ENCODE data around the gene GMFB. TPM values are rescaled to one million over a fixed set of nuclear protein-coding genes. Genes with fewer than 3 reads are reported as not detected.

GMFB gene
- total and polyA plus RNA-seq, 9 of the 15 experiments (the other 6 are each of a cell fraction or from before 2014, with no cell fraction given): 14.0 to 31.7 (median 20.5) TPM

DNA sequence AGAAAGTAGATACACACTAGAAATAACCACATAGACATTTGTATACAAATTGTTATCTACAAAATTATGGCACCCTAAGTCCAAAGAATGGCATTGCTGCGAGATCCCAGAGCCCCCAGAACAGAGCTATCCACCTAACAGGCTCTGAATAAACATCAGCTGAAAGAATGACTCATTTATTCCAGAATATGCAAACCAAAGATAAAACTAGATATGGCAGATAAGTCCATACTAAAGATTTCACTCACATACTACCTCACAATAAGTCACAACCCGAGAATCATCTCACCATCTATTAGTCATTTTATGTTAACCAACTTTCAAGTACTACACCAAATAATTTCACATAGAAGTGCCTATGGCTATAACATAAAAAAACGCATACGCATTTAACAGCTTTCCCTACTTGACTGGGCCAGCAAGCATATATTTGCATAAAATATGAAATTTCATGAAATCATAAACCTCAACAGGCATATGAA is 53.2 kb downstream of the GMFB start:
- in situ Hi-C loops (cut with MboI) (no loop called here), intact Hi-C loops (cut with micrococcal nuclease) (no loop called here)
- ChIA-PET POLR2A (interaction anchor here (1.2 to 1.8 kb wide), 6 partner anchors 8 to 38 kb away, joined by 3 to 7 read pairs (median 6); no protein-coding TSS in a partner anchor), CTCF (ENCODE audit: low intra/inter-chr PET ratio) (no interaction called here)
- peak overlapping the region; percentile 29; the same call in 1 of the 2 replicates for H3K4me2 ChIP-seq (ENCODE audit: insufficient read depth, low read length)
- no peaks in the 10 kb centered on the region for H3K9me1 ChIP-seq (ENCODE audit: control insufficient read depth, insufficient read depth, low read length)
- 0% methylated on average over 4 of the region's 4 CpGs for WGBS (ENCODE audit: insufficient coverage, low coverage, missing lambda C conversion rate)
- H3K27ac ChIP-seq (ENCODE audit: extremely low read depth, low read depth, low read length): peak overlapping the region; percentile 49; the same call in 2 of the 3 replicates
- no peaks in the 10 kb centered on the region for H3K27me3 ChIP-seq (ENCODE audit: control insufficient read depth in 2 of 2, insufficient read depth in 2 of 2, low read length in 2 of 2)
- H3K9me3 ChIP-seq (replicated peaks; ENCODE audit: control insufficient read depth, insufficient read depth, low read depth, low read length): no peaks in the 10 kb centered on the region
- H3K9ac ChIP-seq (ENCODE audit: insufficient read depth in 1 of 2, low read depth in 2 of 2, low read length in 2 of 2): peak overlapping the region in 1 of 2 experiments; percentile 13; a peak in 1 of 4 replicates
- peaks cover 93% of the 10 kb centered on the region for H3K79me2 ChIP-seq (ENCODE audit: control insufficient read depth, insufficient read depth, low read length)
- DNase-seq (ENCODE audit: extremely low read depth in 1 of 4, low spot score in 3 of 4): peak; percentile 17 to 41 (median 20)
- peak; percentile 73 for FAIRE-seq
- H3K36me3 ChIP-seq (ENCODE audit: control insufficient read depth, insufficient read depth, low read length): peaks cover 41% of the 10 kb centered on the region
- peaks cover 5 to 25% of the 10 kb centered on the region in 2 experiments; a peak in 4 of 5 replicates for H3K4me1 ChIP-seq (replicated peaks in 1 of 2; ENCODE audit: control insufficient read depth in 2 of 2, insufficient read depth in 2 of 2, low read length in 2 of 2)
- no peak overlapping the region for H2AFZ ChIP-seq (ENCODE audit: low read depth, low read length)
- H4K20me1 ChIP-seq (replicated peaks; ENCODE audit: control insufficient read depth, insufficient read depth, low read length): no peaks in the 10 kb centered on the region
- H3K4me3 ChIP-seq: no peak overlapping the region
- ATAC-seq: peak; percentile 20
- no TSS peak for BruUV-seq (replicated peaks)
- TF ChIP-seq, protein P1, sequence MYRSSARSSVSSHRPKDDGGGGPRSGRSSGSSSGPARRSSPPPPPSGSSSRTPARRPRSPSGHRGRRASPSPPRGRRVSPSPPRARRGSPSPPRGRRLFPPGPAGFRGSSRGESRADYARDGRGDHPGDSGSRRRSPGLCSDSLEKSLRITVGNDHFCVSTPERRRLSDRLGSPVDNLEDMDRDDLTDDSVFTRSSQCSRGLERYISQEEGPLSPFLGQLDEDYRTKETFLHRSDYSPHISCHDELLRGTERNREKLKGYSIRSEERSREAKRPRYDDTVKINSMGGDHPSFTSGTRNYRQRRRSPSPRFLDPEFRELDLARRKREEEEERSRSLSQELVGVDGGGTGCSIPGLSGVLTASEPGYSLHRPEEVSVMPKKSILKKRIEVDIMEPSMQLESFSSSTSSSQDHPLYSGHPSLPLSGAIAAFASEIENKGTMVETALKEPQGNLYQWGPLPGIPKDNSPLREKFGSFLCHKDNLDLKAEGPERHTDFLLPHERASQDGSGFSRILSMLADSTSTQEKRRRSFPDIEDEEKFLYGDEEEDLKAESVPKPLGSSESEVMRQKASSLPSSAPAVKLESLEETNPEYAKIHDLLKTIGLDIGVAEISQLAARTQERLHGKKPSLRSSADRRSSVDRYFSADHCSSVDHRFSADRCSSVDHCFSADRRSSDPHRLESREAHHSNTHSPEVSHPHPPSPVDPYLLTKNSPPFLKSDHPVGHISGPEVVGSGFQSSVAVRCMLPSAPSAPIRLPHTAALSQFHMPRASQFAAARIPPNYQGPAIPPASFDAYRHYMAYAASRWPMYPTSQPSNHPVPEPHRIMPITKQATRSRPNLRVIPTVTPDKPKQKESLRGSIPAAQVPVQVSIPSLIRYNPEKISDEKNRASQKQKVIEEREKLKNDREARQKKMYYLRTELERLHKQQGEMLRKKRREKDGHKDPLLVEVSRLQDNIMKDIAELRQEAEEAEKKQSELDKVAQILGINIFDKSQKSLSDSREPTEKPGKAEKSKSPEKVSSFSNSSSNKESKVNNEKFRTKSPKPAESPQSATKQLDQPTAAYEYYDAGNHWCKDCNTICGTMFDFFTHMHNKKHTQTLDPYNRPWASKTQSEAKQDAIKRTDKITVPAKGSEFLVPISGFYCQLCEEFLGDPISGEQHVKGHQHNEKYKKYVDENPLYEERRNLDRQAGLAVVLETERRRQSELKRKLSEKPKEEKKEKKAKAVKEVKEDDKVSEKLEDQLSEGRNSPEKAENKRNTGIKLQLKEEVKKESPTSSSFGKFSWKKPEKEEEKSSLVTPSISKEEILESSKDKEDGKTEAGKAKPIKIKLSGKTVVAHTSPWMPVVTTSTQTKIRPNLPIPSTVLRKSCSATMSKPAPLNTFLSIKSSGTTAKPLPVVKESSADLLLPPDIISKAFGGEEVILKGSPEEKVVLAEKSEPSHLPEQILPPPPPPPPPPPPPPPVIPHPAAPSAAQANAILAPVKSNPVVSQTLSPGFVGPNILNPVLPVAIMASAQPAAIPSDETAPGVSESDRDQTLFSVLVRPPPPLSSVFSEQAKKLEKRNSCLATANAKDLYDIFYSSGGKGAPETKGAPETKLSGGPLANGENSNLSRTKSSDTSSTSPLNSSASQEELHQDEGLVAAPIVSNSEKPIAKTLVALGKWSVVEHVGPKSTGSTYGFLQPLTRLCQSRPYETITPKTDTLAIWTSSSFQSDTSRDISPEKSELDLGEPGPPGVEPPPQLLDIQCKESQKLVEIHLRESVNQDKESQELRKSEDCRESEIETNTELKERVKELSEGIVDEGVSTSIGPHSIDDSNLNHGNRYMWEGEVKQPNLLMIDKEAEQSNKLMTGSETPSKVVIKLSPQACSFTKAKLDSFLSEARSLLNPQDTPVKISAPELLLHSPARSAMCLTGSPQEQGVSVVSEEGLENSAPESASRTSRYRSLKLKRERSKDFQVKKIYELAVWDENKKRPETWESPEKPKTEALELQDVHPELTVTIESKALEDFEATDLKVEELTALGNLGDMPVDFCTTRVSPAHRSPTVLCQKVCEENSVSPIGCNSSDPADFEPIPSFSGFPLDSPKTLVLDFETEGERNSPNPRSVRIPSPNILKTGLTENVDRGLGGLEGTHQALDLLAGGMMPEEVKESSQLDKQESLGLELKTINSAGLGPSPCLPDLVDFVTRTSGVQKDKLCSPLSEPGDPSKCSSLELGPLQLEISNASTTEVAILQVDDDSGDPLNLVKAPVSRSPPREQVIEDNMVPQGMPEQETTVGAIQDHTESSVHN (IDR thresholded peaks at IDR 0.05; ENCODE audit: borderline replicate concordance in 1 of 2, low read depth in 1 of 2): peak in 1 of 2 experiments; percentile 62; a peak in 1 of 4 replicates
- TF ChIP-seq ZNF124 (CRISPR knock-in tag; IDR thresholded peaks at IDR 0.05) (no peak), FOSL1 (tag; conservative IDR thresholded peaks at IDR 0.05) (peak; percentile 99), ARNT (IDR thresholded peaks at IDR 0.05) (no peak), ZNF224 (CRISPR knock-in tag; IDR thresholded peaks at IDR 0.05) (no peak)
